ENCODE data around the gene MUC5AC.

- TF ChIP-seq, protein P1, sequence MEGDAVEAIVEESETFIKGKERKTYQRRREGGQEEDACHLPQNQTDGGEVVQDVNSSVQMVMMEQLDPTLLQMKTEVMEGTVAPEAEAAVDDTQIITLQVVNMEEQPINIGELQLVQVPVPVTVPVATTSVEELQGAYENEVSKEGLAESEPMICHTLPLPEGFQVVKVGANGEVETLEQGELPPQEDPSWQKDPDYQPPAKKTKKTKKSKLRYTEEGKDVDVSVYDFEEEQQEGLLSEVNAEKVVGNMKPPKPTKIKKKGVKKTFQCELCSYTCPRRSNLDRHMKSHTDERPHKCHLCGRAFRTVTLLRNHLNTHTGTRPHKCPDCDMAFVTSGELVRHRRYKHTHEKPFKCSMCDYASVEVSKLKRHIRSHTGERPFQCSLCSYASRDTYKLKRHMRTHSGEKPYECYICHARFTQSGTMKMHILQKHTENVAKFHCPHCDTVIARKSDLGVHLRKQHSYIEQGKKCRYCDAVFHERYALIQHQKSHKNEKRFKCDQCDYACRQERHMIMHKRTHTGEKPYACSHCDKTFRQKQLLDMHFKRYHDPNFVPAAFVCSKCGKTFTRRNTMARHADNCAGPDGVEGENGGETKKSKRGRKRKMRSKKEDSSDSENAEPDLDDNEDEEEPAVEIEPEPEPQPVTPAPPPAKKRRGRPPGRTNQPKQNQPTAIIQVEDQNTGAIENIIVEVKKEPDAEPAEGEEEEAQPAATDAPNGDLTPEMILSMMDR (IDR thresholded peaks at IDR 0.05; ENCODE audit: borderline replicate concordance, extremely low read depth, low read length, poor library complexity, severe bottlenecking): no peak
- no peak for TF ChIP-seq EZH2 (IDR thresholded peaks at IDR 0.05; ENCODE audit: borderline replicate concordance, low read depth, low read length, severe bottlenecking)
These were observed 78.2 kb downstream of the MUC5AC start for GRCh38 chr11:1235901-1236315.

Measured in DND-41 (cell line).